Stimulated activated naive CD4-positive, alpha-beta T cell (primary cell): ENCODE measurements around the gene TMED1.

Experiments used
- DNase-seq, 6 experiments: peaks; one replicate each; lab custom pipeline; 2025; lab: John Stamatoyannopoulos, UW

TMED1 gene

DNA sequence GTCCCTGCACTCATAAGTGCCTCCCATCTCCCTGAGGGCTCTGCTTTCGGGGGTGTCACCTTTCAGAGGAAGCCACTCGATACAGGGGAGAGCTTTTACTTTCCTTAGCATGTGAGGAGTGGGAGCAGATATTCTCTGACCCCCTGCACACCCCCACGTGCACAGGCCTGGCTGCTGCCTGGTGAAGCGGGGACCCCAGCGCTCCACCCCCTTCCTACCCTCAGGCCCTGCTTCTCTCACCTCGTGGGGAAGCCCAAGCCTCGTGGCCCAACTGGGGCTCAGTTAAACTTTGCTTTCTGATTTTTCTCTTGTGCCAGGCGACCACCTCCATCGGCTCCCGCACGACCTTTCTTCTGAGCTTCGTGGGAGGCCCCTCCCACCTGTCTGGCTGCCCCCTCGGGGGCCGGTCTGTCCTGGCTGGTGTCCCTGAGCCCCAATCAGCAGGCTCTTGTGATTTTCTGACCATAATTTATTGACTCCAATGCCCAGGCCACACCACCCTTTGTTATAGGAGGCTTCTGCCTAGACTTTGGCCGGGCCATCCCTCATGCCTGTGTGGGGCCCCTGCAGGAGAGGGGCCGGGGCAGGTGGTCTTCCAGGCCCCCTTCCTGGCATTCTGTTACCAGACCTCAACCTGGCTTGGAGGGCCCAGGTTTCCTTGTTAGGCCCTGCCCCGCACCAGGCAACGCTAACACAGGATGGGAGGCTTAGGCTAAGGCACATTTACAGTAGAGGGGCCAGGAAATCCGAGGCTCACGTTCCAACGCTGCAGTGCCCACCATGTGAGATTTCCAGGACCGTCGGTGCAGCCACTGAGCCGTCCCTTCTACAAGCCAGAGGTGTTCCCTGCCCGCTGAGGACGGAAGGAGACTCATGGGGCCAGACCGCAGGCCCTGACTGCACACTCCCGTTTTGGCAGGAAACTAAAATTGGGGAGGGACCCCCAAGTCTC is 3.7 kb downstream of the TMED1 start:
- no peak for DNase-seq

DNA sequence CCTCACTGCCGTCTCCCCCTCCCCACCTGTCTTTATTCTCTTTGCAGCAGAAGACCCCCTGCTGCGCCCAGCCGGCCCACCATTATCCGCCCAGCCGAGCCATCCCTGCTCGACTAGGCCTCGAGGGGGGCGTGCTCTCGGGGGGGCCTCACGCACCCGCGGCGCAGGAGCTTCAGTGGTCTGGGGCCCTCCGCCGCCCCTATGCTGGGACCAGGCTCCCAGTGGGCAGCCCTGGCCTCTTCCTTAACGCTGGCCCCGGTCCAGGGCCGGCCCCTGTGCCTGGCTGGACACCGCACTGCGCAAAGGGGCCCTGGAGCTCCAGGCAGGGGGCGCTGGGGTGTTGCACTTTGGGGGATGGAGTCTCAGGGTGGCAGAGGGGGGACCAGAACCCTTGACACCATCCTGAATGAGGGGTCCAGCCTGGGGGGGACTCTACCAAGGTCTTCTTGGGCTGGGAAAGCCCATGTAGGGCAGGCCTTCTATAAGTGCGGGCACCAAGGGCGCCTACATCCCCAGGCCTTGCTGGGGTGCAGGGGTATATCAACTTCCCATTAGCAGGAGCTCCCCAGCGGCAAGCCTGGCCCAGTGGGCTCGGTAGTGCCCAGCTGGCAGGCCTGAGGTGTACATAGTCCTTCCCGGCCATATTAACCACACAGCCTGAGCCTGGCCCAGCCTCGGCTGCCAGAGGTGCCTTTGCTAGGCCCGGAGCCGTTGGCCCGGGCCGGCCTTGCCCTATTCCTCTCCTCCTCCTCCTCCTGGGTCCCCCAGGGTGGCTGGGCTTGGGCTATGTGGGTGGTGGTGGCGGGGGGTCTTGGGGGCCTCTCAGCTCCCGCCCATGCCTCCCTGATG is 4.9 kb downstream of the TMED1 start:
- no peak for DNase-seq

DNA sequence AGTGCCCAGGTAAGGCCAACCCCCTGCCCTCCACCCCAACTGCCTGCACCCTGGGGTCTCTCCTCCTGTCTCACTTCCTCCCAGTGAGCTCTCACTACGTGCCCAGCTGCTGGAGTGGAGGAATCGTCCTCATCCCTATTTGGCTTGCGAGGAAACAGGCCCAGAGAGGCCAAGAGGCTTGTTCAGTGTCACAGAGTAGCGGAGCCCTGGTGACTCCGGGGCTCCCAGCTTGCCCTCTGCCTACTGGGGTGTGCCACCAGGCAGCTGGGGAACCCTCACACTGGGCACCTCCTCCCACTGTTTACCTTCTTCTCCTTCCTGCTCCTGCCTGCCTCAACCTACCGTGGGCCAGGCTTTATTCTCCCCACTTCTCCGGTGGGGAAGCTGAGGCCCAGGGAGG is 5.6 kb downstream of the TMED1 start:
- no peak for DNase-seq

DNA sequence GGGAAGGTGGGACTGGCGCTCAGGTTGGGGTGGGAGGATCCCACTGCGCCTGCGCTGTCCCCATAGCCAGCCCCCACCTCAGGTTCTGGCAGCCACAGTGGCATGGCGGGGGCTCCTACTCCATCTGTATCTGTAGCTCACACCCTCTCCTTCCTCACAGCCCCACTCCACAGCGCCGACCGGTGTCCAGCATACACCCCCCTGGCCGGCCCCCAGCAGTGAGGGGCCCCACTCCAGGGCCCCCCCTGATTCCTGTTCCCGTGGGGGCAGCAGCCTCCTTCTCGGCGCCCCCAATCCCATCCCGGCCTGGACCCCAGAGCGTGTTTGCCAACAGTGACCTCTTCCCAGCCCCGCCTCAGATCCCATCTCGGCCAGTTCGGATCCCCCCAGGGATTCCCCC is 6.0 kb downstream of the TMED1 start:
- no peak for DNase-seq

DNA sequence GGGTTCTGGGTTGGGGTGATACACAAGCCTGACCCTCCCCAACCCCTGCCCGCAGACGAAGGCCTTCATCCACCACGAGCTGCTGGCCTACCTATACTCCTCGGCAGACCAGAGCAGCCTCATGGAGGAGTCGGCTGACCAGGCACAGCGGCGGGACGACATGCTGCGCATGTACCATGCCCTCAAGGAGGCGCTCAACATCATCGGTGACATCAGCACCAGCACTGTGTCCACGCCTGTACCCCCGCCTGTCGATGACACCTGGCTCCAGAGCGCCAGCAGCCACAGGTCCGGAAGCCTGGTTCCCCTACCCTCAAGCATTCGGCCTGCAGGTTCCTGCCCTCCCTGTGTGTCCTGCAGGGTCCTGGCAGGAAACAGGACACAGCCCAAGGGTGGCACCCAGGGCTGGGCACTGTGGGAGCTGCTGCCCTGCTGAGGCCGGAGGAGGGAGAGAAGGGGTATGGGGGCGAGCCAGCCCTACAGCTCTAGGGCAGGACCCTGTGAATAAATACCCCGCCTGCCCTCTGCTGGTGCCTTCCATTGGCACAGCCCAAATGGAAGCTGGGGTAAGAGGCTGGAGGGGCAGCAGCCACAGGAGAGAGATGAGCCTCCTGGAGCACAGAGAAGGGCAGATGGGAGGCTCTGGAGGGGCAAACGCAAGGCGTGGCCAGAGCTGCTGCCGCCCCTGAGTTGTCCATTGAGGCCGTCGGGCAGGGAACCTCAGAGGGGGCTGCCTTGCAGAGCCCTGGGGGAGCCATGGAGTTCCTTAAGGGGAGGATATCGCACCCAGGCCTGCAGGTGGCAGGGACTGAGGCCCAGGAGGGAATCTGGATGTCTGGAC is 6.8 kb downstream of the TMED1 start:
- no peak for DNase-seq

DNA sequence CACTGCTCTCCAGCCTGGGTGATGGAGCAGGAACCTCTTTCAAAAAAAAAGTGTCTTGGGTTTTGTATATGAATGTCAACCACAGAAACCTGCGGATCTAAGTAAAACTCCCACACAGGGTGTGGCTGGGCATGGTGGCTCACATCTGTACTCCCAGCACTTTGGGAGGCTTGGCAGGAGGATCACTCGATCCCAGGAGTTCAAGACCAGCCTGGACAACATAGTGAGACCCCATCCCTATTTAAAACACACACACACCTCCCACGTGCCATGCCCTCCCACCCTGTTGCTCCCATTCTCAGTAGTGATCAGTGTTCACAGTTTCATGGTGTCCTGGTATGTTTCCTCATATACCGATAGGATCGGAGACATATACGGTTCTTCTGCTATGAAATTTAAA is 9.2 kb downstream of the TMED1 start:
- DNase-seq = no peak

DNA sequence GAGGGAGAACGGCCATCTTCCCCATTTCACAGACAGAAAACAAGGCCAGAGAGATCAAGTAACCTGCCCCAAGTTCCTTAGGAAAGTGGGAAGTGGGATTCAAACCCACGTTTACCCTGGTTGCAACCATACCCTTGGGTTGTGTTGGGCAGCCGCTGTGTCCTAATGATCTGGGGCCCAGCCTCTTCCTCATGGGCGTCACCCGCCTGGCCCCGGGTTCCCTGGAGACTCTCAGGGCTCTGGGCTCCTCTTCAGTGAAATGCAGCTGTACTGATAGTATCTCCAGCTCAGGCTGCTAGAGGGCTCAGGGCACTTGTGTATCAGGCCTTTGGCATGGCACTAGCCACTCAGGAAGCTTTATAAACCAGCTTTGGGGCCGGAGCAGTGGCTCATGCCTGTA is 9.8 kb downstream of the TMED1 start:
- no peak for DNase-seq

DNA sequence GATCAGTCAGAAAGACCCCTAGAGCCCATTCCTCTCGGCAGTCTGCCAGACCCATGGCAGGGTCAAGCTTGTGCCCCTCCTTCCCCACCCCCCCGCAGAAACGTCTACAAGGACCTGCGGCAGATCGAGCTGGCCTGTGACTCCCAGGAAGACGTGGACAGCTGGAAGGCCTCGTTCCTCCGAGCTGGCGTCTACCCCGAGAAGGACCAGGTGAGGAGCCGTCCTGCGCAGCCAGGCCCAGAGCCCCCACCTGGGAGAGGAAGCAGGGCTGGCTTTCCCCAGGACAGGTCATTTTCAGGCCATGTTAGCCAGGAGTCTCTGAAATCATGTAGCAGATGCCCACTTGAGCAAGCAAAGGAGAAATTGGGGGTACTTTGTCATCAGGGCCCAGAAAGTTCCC is 12.3 kb downstream of the TMED1 start:
- DNase-seq = no peak

DNA sequence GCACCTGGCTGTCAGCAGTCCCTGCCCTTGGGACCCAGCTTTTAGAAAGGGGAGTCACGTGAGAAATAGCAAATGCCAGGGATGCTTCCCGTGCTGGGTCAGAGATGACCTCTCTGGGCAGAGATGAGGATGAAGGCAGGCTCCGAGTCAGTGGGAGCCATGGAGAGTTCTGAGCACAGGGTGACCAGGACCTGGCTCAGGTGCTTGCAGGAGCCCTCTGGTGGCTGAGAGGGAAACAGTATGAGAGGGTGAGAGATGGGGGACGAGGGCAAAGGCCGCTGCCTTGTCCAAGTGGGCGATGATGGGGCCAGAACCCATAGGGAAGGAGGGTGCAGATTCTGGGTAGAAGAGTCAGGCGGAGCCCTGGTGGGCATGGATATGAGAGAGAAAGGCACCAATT is 15.8 kb downstream of the TMED1 start:
- DNase-seq = no peak

DNA sequence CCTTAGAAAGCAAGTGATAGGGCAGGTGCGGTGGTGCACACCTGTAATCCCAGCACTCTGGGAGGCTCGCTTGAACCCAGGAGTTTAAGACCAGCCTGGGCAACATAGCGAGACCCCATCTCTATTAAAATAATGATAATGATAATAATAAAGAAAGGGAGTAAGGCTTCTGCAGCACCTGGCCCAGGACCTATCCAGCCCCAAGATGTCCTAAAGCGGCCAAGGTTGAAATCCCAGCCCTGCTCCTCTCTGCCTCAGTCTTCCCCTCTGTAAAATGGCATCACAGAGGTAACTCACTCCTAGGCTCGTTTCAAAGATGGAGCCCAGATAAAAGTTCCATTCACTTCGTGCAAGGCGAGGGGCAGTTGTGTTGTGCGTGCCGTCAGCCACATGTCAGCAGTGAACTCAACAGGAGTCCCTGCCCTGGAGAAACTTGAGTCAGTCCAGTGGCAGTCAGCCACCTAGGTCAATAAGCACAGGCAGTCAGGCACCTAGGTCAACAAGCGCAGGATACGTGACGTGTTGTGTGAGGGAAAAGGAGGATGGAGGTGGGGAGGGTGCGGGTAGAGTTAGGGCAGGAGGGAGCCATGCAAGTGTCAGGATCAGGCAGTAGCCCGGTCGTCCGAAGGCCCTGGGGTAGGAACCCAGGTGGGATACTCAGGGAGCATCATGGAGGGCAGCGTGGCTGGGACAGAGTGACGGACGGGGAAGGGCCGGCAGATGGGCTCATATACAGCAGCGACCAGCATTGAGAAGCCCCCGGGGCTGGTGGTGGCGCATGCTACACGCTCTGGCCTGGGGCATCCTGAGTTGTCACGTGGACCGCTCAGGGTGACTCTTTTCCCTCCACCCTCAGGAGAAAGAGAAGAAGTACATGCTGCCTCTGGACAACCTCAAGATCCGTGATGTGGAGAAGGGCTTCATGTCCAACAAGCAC is 16.6 kb downstream of the TMED1 start:
- DNase-seq = no peak

DNA sequence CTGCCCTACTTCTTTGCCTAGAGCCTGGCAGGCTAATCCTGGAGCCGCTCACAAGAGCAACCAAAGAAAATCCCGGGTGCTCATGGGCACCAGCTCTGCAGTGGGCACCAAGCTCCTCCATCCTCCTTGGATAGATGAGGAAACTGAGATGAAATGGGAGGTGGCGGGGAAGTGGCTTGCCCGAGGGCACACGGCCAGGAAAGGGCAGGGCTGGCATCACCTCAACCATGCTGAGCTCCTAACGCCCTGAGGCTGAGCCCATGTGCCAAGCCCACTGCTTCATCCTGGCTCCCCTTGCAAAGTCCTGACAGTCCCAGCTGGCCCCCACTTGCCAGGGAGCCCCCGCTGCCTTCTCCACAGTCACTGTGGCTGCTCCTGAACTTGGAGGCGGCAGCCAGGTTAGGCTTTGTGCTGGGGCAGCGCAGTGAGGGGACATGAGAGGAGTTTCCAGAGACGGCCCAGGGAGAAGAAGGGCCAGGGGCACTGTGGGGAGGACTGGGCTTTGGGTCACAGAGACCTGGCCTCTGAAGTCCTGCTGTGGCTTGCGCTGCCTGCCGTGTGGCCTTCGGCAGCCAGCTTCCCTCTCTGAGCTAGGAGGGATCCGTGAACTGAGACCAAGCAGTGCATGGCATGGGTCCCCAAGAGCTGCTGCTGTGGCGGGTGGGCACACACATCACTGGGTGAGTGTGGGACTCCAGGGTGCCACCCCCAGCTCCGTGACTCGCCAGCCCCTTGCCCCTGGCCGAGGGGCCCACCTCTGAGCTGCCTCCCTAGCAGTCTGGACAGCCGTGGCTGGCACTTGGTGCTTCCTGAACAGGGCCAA is 17.5 kb downstream of the TMED1 start:
- no peak for DNase-seq

DNA sequence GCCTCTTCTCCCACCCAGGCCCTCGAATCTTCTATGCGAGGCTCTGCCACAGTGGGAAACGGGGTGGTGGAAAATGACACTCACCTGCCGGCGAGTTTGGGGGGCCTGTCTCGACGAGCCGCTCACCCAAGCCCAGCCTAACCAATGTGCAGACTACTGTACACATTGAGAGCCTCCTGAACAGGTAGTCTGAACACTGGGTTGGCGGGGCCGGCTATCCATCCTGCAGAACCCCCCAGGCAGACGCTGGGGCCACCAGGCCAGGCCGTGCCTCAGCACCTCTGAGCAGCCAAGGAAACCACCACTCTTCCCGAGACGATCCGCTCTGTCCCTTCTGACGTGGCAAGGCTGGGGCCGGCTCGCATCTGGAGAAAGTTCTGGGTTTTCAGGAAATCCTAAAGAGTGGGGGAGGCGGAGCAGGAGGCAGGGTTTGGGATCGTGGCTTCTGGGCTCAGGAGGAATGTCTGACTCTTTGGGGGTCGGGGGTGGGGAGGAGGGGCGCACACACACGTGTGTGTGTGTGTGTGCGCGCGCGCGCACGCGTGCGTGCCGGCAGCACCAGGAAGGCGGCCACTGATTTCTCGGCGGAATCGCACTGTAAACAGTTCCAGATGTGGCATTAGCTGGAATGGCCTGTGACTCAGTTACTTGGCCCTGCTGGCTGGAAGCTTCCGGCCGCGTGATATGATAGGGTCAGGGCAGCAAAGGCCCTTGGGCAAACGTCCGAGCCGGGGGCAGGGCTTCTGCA is 18.5 kb downstream of the TMED1 start:
- no peak for DNase-seq

DNA sequence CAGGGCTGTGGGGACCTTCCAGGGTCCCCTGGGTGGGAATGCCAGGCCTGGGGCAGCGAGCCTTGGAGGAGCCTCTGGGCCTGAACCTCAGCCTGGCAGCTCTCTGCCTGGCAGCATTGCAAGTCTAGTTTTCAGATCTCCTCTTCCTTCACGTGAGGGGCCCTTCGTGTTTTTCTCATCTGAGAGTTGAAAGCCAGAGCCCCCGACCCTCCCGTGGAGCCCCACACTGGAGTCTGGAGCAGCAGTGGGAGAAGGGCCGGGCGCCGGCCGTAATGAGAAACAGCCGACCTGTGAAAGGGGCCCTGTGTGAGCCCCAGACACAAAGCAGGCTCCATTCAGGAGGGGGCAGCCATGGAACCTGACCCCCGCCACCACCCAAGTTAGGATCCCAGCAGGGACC is 19.3 kb downstream of the TMED1 start:
- DNase-seq = no peak

DNA sequence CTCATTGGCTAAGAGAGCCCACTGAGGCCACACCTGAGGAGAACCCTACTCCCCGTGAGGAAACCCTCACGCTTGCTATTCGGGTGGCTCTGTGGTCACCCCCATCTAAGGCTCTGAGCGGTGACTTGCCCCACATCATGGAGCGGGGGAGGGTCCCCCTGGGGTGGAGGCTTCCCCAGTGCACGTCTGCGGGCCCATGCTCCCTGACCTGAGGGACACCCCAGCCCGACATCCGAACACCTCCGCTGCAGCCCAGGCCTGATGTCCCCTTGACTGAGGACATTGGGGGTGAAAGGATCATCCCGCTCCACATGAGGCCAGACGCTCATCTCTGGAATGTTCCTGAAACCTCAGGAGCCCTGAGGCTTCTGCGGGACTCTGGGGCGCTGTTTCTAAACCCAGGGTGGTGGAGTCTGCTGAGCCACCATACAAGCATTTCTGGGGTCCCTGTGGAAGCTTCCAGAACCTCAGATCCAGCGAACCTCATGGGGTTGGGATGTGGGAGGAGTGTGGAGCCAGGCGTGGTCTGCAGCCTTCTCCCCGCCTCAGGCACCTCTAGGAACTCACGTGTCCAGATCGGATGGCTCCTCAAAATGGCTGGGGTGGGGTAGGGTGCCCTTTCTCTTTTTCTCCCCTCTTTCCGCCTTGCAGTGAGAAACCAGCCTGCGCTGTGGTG is 19.9 kb downstream of the TMED1 start:
- no peak for DNase-seq

DNA sequence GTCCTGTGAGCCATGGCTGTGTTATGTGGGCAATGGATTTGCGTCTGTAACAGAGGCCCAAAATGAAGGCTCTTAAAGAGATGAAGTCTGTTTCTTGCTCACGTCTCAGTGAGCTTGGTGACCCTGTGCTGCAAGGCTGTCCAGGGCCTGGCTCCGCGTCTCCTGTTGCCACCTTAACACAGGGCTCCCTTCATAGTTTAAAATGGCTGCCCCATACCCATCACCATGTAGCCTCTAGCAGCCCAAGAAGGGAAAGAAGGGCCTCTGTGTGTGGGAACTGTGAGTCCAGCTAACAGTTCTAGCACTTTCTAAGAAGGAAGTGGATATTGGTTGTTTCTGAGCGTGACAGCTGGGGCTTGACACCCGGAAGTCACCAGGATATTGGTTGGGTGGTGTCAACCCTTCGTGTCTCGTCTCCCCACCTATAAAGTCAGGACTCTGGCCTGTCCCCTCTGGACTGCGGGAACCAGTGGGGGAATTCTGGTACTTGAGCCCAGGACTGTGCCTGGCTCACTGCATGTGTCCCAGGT is 20.9 kb downstream of the TMED1 start:
- DNase-seq = no peak

DNA sequence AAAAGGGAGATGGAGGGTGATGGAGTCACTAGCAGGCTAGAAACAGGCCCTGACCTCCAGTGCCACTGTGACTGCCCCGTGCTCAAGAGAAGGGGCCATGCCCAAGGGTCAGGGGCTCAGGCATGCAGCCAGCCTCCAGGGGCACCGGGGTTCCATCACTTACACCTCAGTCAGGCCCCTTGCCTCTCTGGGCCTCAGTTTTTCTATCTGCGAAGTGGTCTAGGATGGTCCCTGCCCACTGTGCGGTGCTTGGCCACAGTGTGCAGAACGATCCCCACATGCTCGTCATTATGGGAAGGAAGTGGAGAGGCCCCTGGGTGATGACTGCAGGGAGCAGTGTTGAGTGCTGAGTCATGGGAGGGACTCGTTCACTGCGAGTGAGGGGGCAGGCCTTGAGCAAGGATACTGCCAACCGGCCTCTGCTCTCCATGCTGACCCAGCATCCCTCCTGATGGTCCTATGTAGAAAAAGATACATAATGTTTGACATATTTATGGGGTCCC is 23.1 kb downstream of the TMED1 start:
- DNase-seq = no peak

DNA sequence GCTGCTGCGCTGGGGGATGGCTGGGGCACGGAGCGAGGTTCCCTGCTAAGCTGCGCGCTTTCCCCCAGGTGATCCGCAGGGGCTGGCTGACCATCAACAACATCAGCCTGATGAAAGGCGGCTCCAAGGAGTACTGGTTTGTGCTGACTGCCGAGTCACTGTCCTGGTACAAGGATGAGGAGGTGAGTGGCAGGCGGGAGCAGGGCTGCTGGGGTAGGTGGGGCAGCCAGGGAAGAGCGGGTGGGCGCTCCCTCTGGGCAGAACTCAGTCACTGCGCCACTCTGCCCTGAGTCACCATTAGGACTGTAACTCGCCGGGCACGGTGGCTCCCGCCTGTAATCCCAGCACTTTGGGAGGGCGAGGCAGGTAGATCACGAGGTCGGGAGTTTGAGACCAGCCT is 23.8 kb downstream of the TMED1 start:
- no peak for DNase-seq

DNA sequence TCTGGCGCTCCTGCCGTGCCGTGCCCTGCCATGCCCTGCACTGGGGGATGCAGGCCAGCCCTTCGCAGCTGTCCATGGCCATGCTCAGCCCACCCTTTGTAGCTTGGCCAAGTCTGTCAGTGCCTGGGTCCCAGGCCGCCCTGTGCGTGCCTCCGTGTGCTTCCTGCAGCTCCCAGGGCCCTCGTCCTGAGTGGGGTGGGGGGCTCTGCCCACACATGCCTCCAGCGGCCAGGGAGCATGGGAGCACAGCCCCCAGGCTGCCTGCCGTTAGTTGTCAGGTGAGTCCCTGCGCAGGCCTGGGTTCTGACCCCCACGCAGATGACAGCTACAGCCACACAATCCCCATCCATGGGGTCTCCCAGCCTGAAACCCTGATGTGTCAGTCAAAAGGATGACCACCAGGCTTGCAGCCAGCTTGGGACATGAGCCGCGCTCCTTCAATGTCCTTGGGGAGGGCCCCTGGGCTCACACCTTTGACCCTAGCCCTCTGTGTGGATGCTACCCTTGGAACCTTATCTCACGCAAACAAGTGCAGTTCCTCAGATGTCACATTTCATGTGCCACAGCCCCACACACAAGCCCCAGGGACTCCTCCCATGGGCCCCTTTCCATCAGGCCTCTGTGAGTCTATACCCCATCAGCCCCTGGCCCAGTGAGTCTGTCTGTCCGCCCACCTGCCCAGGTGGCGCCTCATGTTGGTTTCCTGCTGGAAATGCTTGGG is 24.5 kb downstream of the TMED1 start:
- DNase-seq = no peak
